H1 (cell line): Measurements from ENCODE around the gene OAT. TPM values are rescaled to one million over a fixed set of nuclear protein-coding genes. Genes with fewer than 3 reads are reported as not detected.

Experiments used
- CTCF ChIA-PET: fragments of 300-600 bp; sonication (Branson Sonifier 250); formaldehyde crosslinking; loops from one replicate; lab custom pipeline; 2021; ENCODE audit not compliant: partially characterized antibody; lab: Charles Lee
- POLR2A ChIA-PET: fragments of 300-600 bp; sonication (Branson Sonifier 250); formaldehyde crosslinking; loops from one replicate; lab custom pipeline; 2021; ENCODE audit warnings: inconsistent platforms; ENCODE audit not compliant: partially characterized antibody; lab: Charles Lee
- DNase-seq, 2 experiments: peaks; one replicate each; pipeline versions ENCODE4 v3.0.0 to v3.0.0-alpha.2; 2010 to 2022; ENCODE audit warnings: low spot score in 2 of 2, low read depth in 1 of 2, mixed read lengths in 1 of 2
- FAIRE-seq: peaks from 2 replicates; lab custom pipeline; 2011; peaks lifted over from hg19 to GRCh38; lab: Jason Lieb, UNC
- H2AFZ ChIP-seq: 2 replicates; pipeline ENCODE4 v1.8.1; 2012; ENCODE audit warnings: low read length, inconsistent platforms
- H2AK5ac ChIP-seq: 2 replicates; pipeline ENCODE4 v1.6.1; 2013; ENCODE audit warnings: low read depth, low read length
- H2BK120ac ChIP-seq: replicated peaks from 2 replicates; pipeline ENCODE3; 2013; ENCODE audit warnings: low read depth, low read length, inconsistent platforms
- H2BK12ac ChIP-seq: 2 replicates; pipeline ENCODE4 v1.6.1; 2013; ENCODE audit warnings: low read depth, low read length
- H2BK15ac ChIP-seq: 2 replicates; pipeline ENCODE4 v1.6.1; 2013; ENCODE audit warnings: low read length
- H2BK20ac ChIP-seq: 2 replicates; pipeline ENCODE4 v1.6.1; 2013; ENCODE audit warnings: low read length
- H2BK5ac ChIP-seq: 2 replicates; pipeline ENCODE4 v1.6.1; 2013; ENCODE audit warnings: low read depth, low read length
- H3K14ac ChIP-seq: 2 replicates; pipeline ENCODE4 v1.6.1; 2013; ENCODE audit warnings: inconsistent platforms; ENCODE audit not compliant: insufficient read length
- H3K18ac ChIP-seq: 2 replicates; pipeline ENCODE4 v1.6.1; 2013; ENCODE audit warnings: low read length; ENCODE audit errors: extremely low read depth
- H3K23ac ChIP-seq: 2 replicates; pipeline ENCODE4 v1.6.1; 2013; ENCODE audit warnings: inconsistent platforms; ENCODE audit not compliant: insufficient read length
- H3K23me2 ChIP-seq: 2 replicates; pipeline ENCODE4 v1.6.1; 2013; ENCODE audit warnings: low read depth, low read length
- H3K27ac ChIP-seq: 2 replicates; pipeline ENCODE4 v1.6.1; 2011; ENCODE audit warnings: low read depth, low read length, inconsistent platforms
- H3K27me3 ChIP-seq, 4 experiments: replicated peaks in 1 of 4; 1 replicate in 1 of 4; 2 replicates in 3 of 4; pipeline versions ENCODE4 v1.6.1 to v1.8.1; 2011 to 2013; ENCODE audit warnings: low read length in 3 of 4, mild to moderate bottlenecking in 3 of 4, inconsistent platforms in 2 of 4, mixed read lengths in 2 of 4, moderate library complexity in 1 of 4; ENCODE audit not compliant: control insufficient read depth in 3 of 4, insufficient read depth in 3 of 4; ENCODE audit errors: extremely low read depth in 1 of 4
- H3K36me3 ChIP-seq, 4 experiments: 2 replicates each; pipeline versions ENCODE4 v1.6.1 to v1.8.1; 2011 to 2013; ENCODE audit warnings: mild to moderate bottlenecking in 4 of 4, low read length in 3 of 4, moderate library complexity in 2 of 4, control low read depth in 1 of 4, inconsistent platforms in 1 of 4; ENCODE audit not compliant: insufficient read depth in 4 of 4, control insufficient read depth in 2 of 4
- H3K4ac ChIP-seq: replicated peaks from 2 replicates; pipeline ENCODE3; 2013; ENCODE audit warnings: low read length, low read depth, mixed read lengths, inconsistent platforms; ENCODE audit not compliant: insufficient read length
- H3K4me1 ChIP-seq, 4 experiments: replicated peaks in 1 of 4; 1 replicate in 1 of 4; 2 replicates in 3 of 4; pipeline versions ENCODE4 v1.6.1 to v1.8.1; 2011 to 2013; ENCODE audit warnings: low read length in 3 of 4, inconsistent platforms in 2 of 4, mixed read lengths in 1 of 4; ENCODE audit not compliant: insufficient read depth in 4 of 4, control insufficient read depth in 3 of 4
- H3K4me2 ChIP-seq, 2 experiments: 2 replicates each; pipeline versions ENCODE4 v1.6.1 to v1.8.1; 2011 to 2013; ENCODE audit warnings: low read depth in 2 of 2, low read length in 2 of 2, control low read depth in 1 of 2, inconsistent platforms in 1 of 2, mild to moderate bottlenecking in 1 of 2; ENCODE audit not compliant: insufficient read depth in 1 of 2
- H3K4me3 ChIP-seq, 4 experiments: fragments of 200-600, 300-600 bp in 1 of 4; sonication (generic), shearing (Covaris generic), sonication (Bioruptor Twin) in 1 of 4; 2 replicates each; pipeline versions ENCODE4 v1.5.1 to v1.8.1; 2011 to 2016; ENCODE audit warnings: low read length in 4 of 4, low read depth in 3 of 4, control low read depth in 2 of 4, inconsistent platforms in 2 of 4, mild to moderate bottlenecking in 2 of 4, mixed read lengths in 1 of 4, moderate library complexity in 1 of 4; ENCODE audit not compliant: insufficient read depth in 2 of 4; ENCODE audit errors: extremely low read depth in 1 of 4
- H3K56ac ChIP-seq: replicated peaks from 2 replicates; pipeline ENCODE3; 2013; ENCODE audit warnings: low read depth, mild to moderate bottlenecking, mixed read lengths, low read length, inconsistent platforms; ENCODE audit not compliant: insufficient read length
- H3K79me1 ChIP-seq: 2 replicates; pipeline ENCODE4 v1.6.1; 2013; ENCODE audit warnings: low read depth, low read length, control low read depth
- H3K79me2 ChIP-seq, 2 experiments: 2 replicates each; pipeline versions ENCODE4 v1.6.1 to v1.8.1; 2012 to 2013; ENCODE audit warnings: low read length in 2 of 2, mild to moderate bottlenecking in 2 of 2, inconsistent platforms in 1 of 2; ENCODE audit not compliant: insufficient read depth in 2 of 2, control insufficient read depth in 1 of 2
- H3K9ac ChIP-seq, 4 experiments: replicated peaks in 1 of 4; 1 replicate in 1 of 4; 2 replicates in 3 of 4; pipeline versions ENCODE4 v1.6.1 to v1.8.1; 2011 to 2013; ENCODE audit warnings: low read depth in 3 of 4, low read length in 3 of 4, control low read depth in 2 of 4, mild to moderate bottlenecking in 2 of 4, moderate library complexity in 2 of 4, inconsistent platforms in 1 of 4; ENCODE audit errors: extremely low read depth in 1 of 4
- H3K9me3 ChIP-seq, 2 experiments: 2 replicates each; pipeline versions ENCODE4 v1.6.1 to v1.8.1; 2012 to 2013; ENCODE audit warnings: mild to moderate bottlenecking in 2 of 2, moderate library complexity in 2 of 2, control low read depth in 1 of 2, inconsistent platforms in 1 of 2, low read depth in 1 of 2, low read length in 1 of 2, mixed read lengths in 1 of 2; ENCODE audit not compliant: insufficient read depth in 2 of 2
- H4K20me1 ChIP-seq, 2 experiments: replicated peaks in 1 of 2; 2 replicates each; pipeline versions ENCODE3 to v1.8.1; 2011 to 2013; ENCODE audit warnings: inconsistent platforms in 2 of 2, low read length in 2 of 2, mild to moderate bottlenecking in 1 of 2; ENCODE audit not compliant: insufficient read depth in 2 of 2, control insufficient read depth in 1 of 2
- H4K5ac ChIP-seq: 2 replicates; pipeline ENCODE4 v1.6.1; 2013; ENCODE audit warnings: low read length, low read depth, mixed read lengths, inconsistent platforms; ENCODE audit not compliant: insufficient read length
- H4K8ac ChIP-seq: 2 replicates; pipeline ENCODE4 v1.8.0; 2013; ENCODE audit warnings: mild to moderate bottlenecking, moderate library complexity, low read length, inconsistent platforms; ENCODE audit not compliant: insufficient read depth; ENCODE audit errors: extremely low read depth
- H4K91ac ChIP-seq: replicated peaks from 2 replicates; pipeline ENCODE3; 2013; ENCODE audit warnings: low read length, mixed read lengths, inconsistent platforms; ENCODE audit not compliant: insufficient read length
- E2F6 ChIP-seq: IDR thresholded peaks from 2 replicates; pipeline ENCODE4 v1.6.1; 2012; ENCODE audit warnings: inconsistent platforms
- EGR1 ChIP-seq: IDR thresholded peaks from 2 replicates; pipeline ENCODE4 v1.6.1; 2011; ENCODE audit warnings: low read depth, low read length, borderline replicate concordance
- EZH2 ChIP-seq: fragments of 200-600 bp; sonication (generic); IDR thresholded peaks from 2 replicates; pipeline ENCODE4 v1.7.1; 2012; ENCODE audit warnings: low read depth, mild to moderate bottlenecking, moderate library complexity, low read length, inconsistent platforms; ENCODE audit not compliant: severe bottlenecking
- NRF1 ChIP-seq: IDR thresholded peaks from 2 replicates; pipeline ENCODE4 v1.6.1; 2011; ENCODE audit warnings: mild to moderate bottlenecking, low read depth, low read length, improper control_type of control experiment
- POU5F1 ChIP-seq: IDR thresholded peaks from 2 replicates; pipeline ENCODE4 v1.6.1; 2011; ENCODE audit warnings: low read depth, mild to moderate bottlenecking, low read length, moderate library complexity
- SIN3A ChIP-seq, 2 experiments: IDR thresholded peaks in 1 of 2; conservative IDR thresholded peaks in 1 of 2; 2 replicates each; pipeline ENCODE4 v1.6.1; 2011 to 2012; ENCODE audit warnings: low read length in 2 of 2, improper control_type of control experiment in 1 of 2, low read depth in 1 of 2, mild to moderate bottlenecking in 1 of 2
- TAF1 ChIP-seq: IDR thresholded peaks from 2 replicates; pipeline ENCODE4 v1.6.1; 2011; ENCODE audit warnings: mild to moderate bottlenecking, low read depth, low read length
- TAF7 ChIP-seq: optimal IDR thresholded peaks from 2 replicates; pipeline ENCODE3; 2011; ENCODE audit warnings: low read depth, mild to moderate bottlenecking, inconsistent platforms, low read length, moderate library complexity, borderline replicate concordance
- TBP ChIP-seq: IDR thresholded peaks from 2 replicates; pipeline ENCODE4 v1.6.1; 2011; ENCODE audit warnings: low read depth, low read length, improper control_type of control experiment
- ZNF274 ChIP-seq: IDR thresholded peaks from 2 replicates; pipeline ENCODE4 v1.7.0; 2012; ENCODE audit warnings: low read length, borderline replicate concordance; ENCODE audit errors: extremely low read depth
- WGBS, 2 experiments: shearing (Covaris generic) in 1 of 2; methylation state at CpG; one replicate each; pipeline versions ENCODE4 v1.1.6 to v1.1.7; 2013 to 2015; ENCODE audit warnings: low lambda C conversion rate in 2 of 2, mixed read lengths in 2 of 2, inconsistent platforms in 1 of 2, low coverage in 1 of 2, missing lambda C conversion rate in 1 of 2; ENCODE audit not compliant: insufficient replicate concordance in 2 of 2, insufficient coverage in 1 of 2, insufficient read length in 1 of 2; ENCODE audit errors: extremely low coverage in 1 of 2, missing lambda C conversion rate in 1 of 2; 5-methylcytosine and 5-hydroxymethylcytosine counted together
- polyA plus RNA-seq, 7 experiments: library from polyadenylated mRNA; depleted of rRNA in 3 of 7; stranded (reverse) in 5 of 7; unstranded in 2 of 7; fragments of >200 nt in 5 of 7; fragments of 200-250 nt in 2 of 7; gene quantifications; 1 replicate in 5 of 7; 2 replicates in 1 of 7; 4 replicates in 1 of 7; pipeline versions ENCODE4 v1.2.1 to v1.2.3, GENCODE V29; 2011 to 2013; ENCODE audit warnings: missing spikeins in 2 of 7, mixed read lengths in 2 of 7
- total RNA-seq: library from RNA; stranded (reverse); fragmentation: NEBNext Ultra II Directional; extraction: Animal tissue kit (Norgen Biotek cat#: 25700); gene quantifications from 2 replicates; pipeline ENCODE4 v1.2.1, GENCODE V29; 2021

OAT gene
- total and polyA plus RNA-seq, 2 of the 8 experiments (the other 6 are each of a cell fraction or from before 2014, with no cell fraction given) = 67.8 to 121 TPM

- Histone ChIP-seq H3K79me2 (no peaks in the 10 kb centered on the region), H2BK12ac (no peak overlapping the region), H3K4me1 (peaks cover 0 to 4% (median 0%) of the 10 kb centered on the region in 4 experiments; a peak in 2 of 7 replicates), H3K36me3 (no peaks in the 10 kb centered on the region), H3K79me1 (no peaks in the 10 kb centered on the region), H4K8ac (no peak overlapping the region), H3K27ac (no peak overlapping the region), H2BK20ac (no peak overlapping the region), H3K23ac (no peak overlapping the region), H3K56ac (no peak overlapping the region), H2BK120ac (no peak overlapping the region), H4K5ac (no peak overlapping the region), H3K27me3 (peaks cover 0 to 2% (median 0%) of the 10 kb centered on the region in 4 experiments; a peak in 1 of 7 replicates), H3K9me3 (no peaks in the 10 kb centered on the region), H3K4me3 (no peak overlapping the region), H2AK5ac (no peak overlapping the region), H2AFZ (no peak overlapping the region; the same call in 1 of the 2 replicates), H3K4ac (no peak overlapping the region), H3K18ac (no peak overlapping the region), H4K20me1 (no peaks in the 10 kb centered on the region), H3K14ac (no peak overlapping the region), H3K4me2 (peak overlapping the region in 1 of 2 experiments; percentile 29; a peak in 1 of 4 replicates), H2BK15ac (no peak overlapping the region), H4K91ac (no peak overlapping the region), H3K23me2 (no peaks in the 10 kb centered on the region), H2BK5ac (no peak overlapping the region), H3K9ac (no peak overlapping the region)
- CTCF ChIA-PET = interaction anchor here (0.6 to 2.1 kb wide), 7 partner anchors 34 to 360 kb away, joined by 3 to 8 read pairs (median 3); no protein-coding TSS in a partner anchor
- FAIRE-seq = no peak
- 78% methylated on average over 29 of the region's 29 CpGs; no CpG with 5 or more reads in 1 of the 2 experiments for WGBS, 2 experiments
- DNase-seq = no peak
- POLR2A ChIA-PET = interaction anchor here (1.4 to 1.7 kb wide), 2 partner anchors 10 to 64 kb away, joined by 4 read pairs; partner anchors contain the start of gene OAT
- TF ChIP-seq NRF1 (no peak), SIN3A (conservative IDR thresholded peaks at IDR 0.05 in 1 of 2, IDR thresholded peaks at IDR 0.05 in 1 of 2; ENCODE audit: low read depth in 1 of 2, low read length in 2 of 2) (no peak), EZH2 (no peak), ZNF274 (no peak), EGR1 (no peak), TAF1 (no peak), POU5F1 (no peak), TBP (no peak), TAF7 (no peak), E2F6 (peak; percentile 70)
These were observed 64.0 kb downstream of the OAT start for GRCh38 chr10:124354411-124355382.
